IPS-18a (cell line): ENCODE data around the gene JADE1.
A peak's percentile ranks its signal among the peaks of the same experiment; 100 is the strongest.

Experiments used
- H3K27ac ChIP-seq: one replicate; pipeline ENCODE4 v1.5.1; 2013; ENCODE audit warnings: low read length
- H3K27me3 ChIP-seq: one replicate; pipeline ENCODE4 v1.6.1; 2013; ENCODE audit warnings: mild to moderate bottlenecking, low read length; ENCODE audit not compliant: control insufficient read depth, insufficient read depth
- H3K36me3 ChIP-seq: one replicate; pipeline ENCODE4 v1.6.1; 2013; ENCODE audit warnings: low read depth, low read length; ENCODE audit not compliant: control insufficient read depth
- H3K4me1 ChIP-seq: one replicate; pipeline ENCODE4 v1.6.1; 2013; ENCODE audit warnings: low read depth, low read length; ENCODE audit not compliant: control insufficient read depth
- H3K4me3 ChIP-seq: one replicate; pipeline ENCODE4 v1.5.1; 2013; ENCODE audit warnings: low read length
- H3K9ac ChIP-seq: one replicate; pipeline ENCODE4 v1.6.1; 2013; ENCODE audit warnings: mild to moderate bottlenecking, low read length, moderate library complexity
- H3K9me3 ChIP-seq: one replicate; pipeline ENCODE4 v1.6.1; 2013; ENCODE audit warnings: low read depth, low read length; ENCODE audit not compliant: control insufficient read depth

The JADE1 gene

DNA sequence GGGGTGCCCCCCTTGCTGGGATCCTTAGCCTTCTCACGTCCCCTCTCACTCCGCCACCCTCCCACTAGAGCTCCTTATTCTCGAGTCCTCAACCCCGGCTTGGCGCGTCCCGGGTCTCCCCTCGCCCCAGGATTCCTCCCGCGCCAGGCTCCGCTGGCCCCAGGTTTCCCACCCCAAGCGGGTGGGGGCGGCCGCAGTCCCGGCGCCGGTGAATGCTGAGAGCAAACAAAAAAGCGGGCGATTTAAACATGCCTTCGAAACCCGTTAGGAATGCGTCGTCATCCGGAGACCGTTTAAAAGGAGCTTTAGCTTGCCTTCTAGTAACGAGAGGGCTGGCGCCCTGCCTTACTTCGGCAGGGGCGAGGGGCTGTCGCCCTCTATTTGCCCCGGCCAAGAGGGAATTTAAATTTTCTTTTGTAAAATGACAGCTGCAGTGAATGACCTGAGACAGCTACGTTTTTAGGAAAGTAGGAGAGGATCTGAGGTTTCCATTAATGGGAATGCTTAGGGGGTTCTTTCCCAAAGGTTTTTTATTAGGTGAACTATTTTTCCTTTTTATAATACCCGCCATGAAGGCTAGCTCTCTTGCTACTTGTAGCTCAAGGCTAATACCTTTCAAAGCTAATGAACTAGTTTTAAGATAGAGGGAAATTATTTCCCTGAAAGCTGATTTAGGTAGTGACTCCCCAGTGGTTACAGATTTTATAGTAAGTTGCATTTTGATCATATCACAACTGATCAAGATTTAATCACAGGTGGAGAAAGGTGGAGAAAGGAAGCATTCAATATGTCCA lies 3.1 kb downstream of the JADE1 start:
- peaks cover 13% of the 10 kb centered on the region for H3K36me3 ChIP-seq
- peak overlapping the region; percentile 81 for H3K27ac ChIP-seq
- H3K4me1 ChIP-seq: peaks cover 42% of the 10 kb centered on the region
- no peaks in the 10 kb centered on the region for H3K9me3 ChIP-seq
- peak overlapping the region; percentile 98 for H3K4me3 ChIP-seq
- H3K9ac ChIP-seq: peak overlapping the region; percentile 87
- no peaks in the 10 kb centered on the region for H3K27me3 ChIP-seq

GRCh38 chr4:128813965-128814364 lies 4.5 kb downstream of the JADE1 start:
- Histone ChIP-seq H3K9ac (no peak overlapping the region), H3K9me3 (no peaks in the 10 kb centered on the region), H3K27me3 (no peaks in the 10 kb centered on the region), H3K4me3 (peak overlapping the region; percentile 98), H3K27ac (no peak overlapping the region), H3K36me3 (peaks cover 19% of the 10 kb centered on the region), H3K4me1 (peaks cover 42% of the 10 kb centered on the region)

DNA sequence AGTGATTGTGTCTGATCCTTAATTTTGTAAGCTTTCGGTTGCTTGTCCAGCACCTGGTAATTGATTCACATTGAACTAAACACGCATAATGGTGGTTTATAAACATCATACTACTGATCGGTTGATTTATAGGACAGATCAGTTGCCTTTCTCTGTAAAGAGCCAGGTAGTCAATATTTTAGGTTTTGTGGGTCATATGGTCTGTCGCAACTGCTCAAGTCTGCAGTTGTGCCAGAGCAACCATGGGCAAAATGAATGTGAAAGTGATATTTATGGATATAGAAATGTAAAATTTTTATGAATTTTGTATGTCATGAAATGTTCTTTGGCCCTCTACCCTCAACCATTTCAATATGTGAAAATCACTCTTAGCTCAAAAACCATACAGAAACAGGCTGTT lies 8.9 kb downstream of the JADE1 start:
- H3K36me3 ChIP-seq: peaks cover 22% of the 10 kb centered on the region
- no peak overlapping the region for H3K27ac ChIP-seq
- no peak overlapping the region for H3K9ac ChIP-seq
- H3K4me3 ChIP-seq: no peak overlapping the region
- no peaks in the 10 kb centered on the region for H3K27me3 ChIP-seq
- peaks cover 67% of the 10 kb centered on the region for H3K4me1 ChIP-seq
- no peaks in the 10 kb centered on the region for H3K9me3 ChIP-seq

GRCh38 chr4:128819082-128819742 lies 9.7 kb downstream of the JADE1 start:
- Histone ChIP-seq H3K27ac (no peak overlapping the region), H3K9ac (no peak overlapping the region), H3K9me3 (no peaks in the 10 kb centered on the region), H3K4me1 (peaks cover 64% of the 10 kb centered on the region), H3K27me3 (no peaks in the 10 kb centered on the region), H3K36me3 (peaks cover 22% of the 10 kb centered on the region), H3K4me3 (no peak overlapping the region)

GRCh38 chr4:128820671-128821070 lies 11.2 kb downstream of the JADE1 start:
- Histone ChIP-seq H3K4me3 (no peak overlapping the region), H3K4me1 (peaks cover 73% of the 10 kb centered on the region), H3K36me3 (peaks cover 26% of the 10 kb centered on the region), H3K27ac (no peak overlapping the region), H3K9me3 (no peaks in the 10 kb centered on the region), H3K9ac (no peak overlapping the region), H3K27me3 (no peaks in the 10 kb centered on the region)

GRCh38 chr4:128821151-128821550 lies 11.7 kb downstream of the JADE1 start:
- H3K36me3 ChIP-seq: peaks cover 24% of the 10 kb centered on the region
- H3K27ac ChIP-seq: no peak overlapping the region
- no peaks in the 10 kb centered on the region for H3K9me3 ChIP-seq
- peaks cover 73% of the 10 kb centered on the region for H3K4me1 ChIP-seq
- no peaks in the 10 kb centered on the region for H3K27me3 ChIP-seq
- no peak overlapping the region for H3K4me3 ChIP-seq
- H3K9ac ChIP-seq: no peak overlapping the region

GRCh38 chr4:128823025-128823661 lies 13.6 kb downstream of the JADE1 start:
- H3K27me3 ChIP-seq: no peaks in the 10 kb centered on the region
- no peak overlapping the region for H3K9ac ChIP-seq
- no peaks in the 10 kb centered on the region for H3K9me3 ChIP-seq
- no peak overlapping the region for H3K27ac ChIP-seq
- H3K4me1 ChIP-seq: peaks cover 74% of the 10 kb centered on the region
- no peak overlapping the region for H3K4me3 ChIP-seq
- H3K36me3 ChIP-seq: peaks cover 12% of the 10 kb centered on the region

DNA sequence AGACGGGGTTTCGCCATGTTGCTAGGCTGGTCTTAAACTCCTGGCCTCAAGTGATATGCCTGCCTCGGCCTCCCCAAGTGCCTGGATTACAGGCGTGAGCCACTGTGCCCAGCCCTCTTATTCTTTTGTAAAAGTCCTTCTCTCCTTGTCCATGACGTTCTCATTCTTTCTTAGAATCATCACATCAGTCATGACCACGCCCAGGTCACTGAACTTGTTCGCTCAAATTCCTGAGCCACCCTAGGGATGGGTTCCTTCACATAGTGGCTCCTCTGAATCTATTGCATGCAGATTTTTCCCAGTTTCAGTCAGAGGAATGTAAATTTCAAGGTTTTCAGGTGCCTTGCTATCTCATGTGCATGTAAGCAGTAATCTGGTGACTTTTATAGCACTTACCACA lies 15.7 kb downstream of the JADE1 start:
- H3K27me3 ChIP-seq: no peaks in the 10 kb centered on the region
- peaks cover 74% of the 10 kb centered on the region for H3K4me1 ChIP-seq
- H3K36me3 ChIP-seq: peaks cover 5% of the 10 kb centered on the region
- no peak overlapping the region for H3K4me3 ChIP-seq
- H3K9ac ChIP-seq: no peak overlapping the region
- H3K27ac ChIP-seq: no peak overlapping the region
- H3K9me3 ChIP-seq: no peaks in the 10 kb centered on the region

- Histone ChIP-seq H3K36me3 (peaks cover 13% of the 10 kb centered on the region), H3K4me1 (peaks cover 84% of the 10 kb centered on the region), H3K4me3 (no peak overlapping the region), H3K27ac (no peak overlapping the region), H3K9ac (no peak overlapping the region), H3K27me3 (no peaks in the 10 kb centered on the region), H3K9me3 (no peaks in the 10 kb centered on the region)
These were observed 17.8 kb downstream of the JADE1 start for GRCh38 chr4:128827296-128827695.

DNA sequence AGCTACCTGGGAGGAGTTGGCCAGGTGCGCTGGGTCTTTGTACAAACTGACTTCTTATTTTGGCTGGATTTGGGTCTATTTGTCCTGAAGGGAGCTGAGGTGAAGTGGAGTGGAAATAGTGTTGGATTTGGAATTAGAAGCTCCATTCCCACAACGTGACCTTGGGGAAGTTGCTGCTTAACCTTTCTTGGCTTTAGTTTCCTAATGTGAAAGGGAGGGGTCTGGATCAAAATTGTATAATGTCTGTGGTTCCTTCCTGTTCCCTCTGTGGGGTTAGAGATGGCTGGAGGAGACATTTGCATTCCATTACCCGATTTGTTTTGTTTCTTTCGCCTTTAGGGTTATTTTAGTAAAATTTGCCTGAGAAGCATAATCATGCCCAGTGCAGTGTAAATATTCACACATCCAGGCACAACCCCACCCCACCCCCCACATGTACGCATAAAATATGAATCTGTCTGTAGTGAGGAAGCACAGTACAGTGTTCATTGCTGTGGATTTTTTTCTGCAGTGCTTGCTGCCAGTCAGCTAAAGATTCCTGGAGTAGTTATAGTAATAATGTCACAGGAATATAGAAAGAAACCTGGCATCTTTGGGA lies 21.5 kb downstream of the JADE1 start:
- H3K27ac ChIP-seq: peak overlapping the region; percentile 33
- H3K27me3 ChIP-seq: no peaks in the 10 kb centered on the region
- H3K4me1 ChIP-seq: peaks cover 60% of the 10 kb centered on the region
- no peaks in the 10 kb centered on the region for H3K9me3 ChIP-seq
- H3K36me3 ChIP-seq: peaks cover 36% of the 10 kb centered on the region
- peak overlapping the region; percentile 40 for H3K4me3 ChIP-seq
- H3K9ac ChIP-seq: peak overlapping the region; percentile 15

GRCh38 chr4:128831531-128832242 lies 22.2 kb downstream of the JADE1 start:
- Histone ChIP-seq H3K4me1 (peaks cover 53% of the 10 kb centered on the region), H3K9me3 (no peaks in the 10 kb centered on the region), H3K9ac (peak overlapping the region; percentile 15), H3K27ac (peak overlapping the region; percentile 33), H3K36me3 (peaks cover 39% of the 10 kb centered on the region), H3K27me3 (no peaks in the 10 kb centered on the region), H3K4me3 (peak overlapping the region; percentile 40)
